Prostate gland (tissue), 2 donors: ENCODE measurements around the gene MYBPC3.

Experiments
- POLR2AphosphoS5 ChIP-seq: sonication (generic); formaldehyde crosslinking; IDR thresholded peaks from one replicate; pipeline ENCODE4 v1.6.1; 2017; ENCODE audit warnings: antibody characterized with exemption
- TF ChIP-seq, protein P1 (sequence below), 4 experiments: fragments of 200-600 bp in 2 of 4; fragments of 450-650 bp in 2 of 4; sonication (generic) in 2 of 4; IDR thresholded peaks; 1 replicate in 3 of 4; 2 replicates in 1 of 4; pipeline ENCODE4 v1.5.1; 2016 to 2019; ENCODE audit warnings: antibody characterized with exemption in 4 of 4, mild to moderate bottlenecking in 2 of 4, moderate library complexity in 2 of 4

DNA sequence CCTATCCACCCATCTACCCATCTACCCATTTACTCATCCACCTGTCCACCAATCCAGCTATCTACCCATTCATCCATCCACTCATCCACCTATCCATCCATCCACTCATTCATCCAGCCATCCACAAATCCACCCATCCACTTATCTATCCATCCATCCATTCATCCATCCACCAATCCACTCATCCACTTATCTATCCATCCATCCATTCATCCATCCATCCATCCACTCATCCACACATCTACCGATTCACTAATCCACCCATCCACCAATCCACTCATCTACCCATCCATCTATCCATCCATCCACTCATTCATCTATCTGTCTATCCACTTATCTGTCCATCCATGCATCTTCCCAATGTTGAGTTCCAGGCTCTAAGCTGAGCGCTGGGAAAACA is 27.6 kb upstream of the MYBPC3 start:
- TF ChIP-seq, protein P1, sequence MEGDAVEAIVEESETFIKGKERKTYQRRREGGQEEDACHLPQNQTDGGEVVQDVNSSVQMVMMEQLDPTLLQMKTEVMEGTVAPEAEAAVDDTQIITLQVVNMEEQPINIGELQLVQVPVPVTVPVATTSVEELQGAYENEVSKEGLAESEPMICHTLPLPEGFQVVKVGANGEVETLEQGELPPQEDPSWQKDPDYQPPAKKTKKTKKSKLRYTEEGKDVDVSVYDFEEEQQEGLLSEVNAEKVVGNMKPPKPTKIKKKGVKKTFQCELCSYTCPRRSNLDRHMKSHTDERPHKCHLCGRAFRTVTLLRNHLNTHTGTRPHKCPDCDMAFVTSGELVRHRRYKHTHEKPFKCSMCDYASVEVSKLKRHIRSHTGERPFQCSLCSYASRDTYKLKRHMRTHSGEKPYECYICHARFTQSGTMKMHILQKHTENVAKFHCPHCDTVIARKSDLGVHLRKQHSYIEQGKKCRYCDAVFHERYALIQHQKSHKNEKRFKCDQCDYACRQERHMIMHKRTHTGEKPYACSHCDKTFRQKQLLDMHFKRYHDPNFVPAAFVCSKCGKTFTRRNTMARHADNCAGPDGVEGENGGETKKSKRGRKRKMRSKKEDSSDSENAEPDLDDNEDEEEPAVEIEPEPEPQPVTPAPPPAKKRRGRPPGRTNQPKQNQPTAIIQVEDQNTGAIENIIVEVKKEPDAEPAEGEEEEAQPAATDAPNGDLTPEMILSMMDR (IDR thresholded peaks at IDR 0.05): no peak
- no peak for TF ChIP-seq POLR2AphosphoS5
